ENCODE measurements around the gene MAML3.

MAML3 gene

DNA sequence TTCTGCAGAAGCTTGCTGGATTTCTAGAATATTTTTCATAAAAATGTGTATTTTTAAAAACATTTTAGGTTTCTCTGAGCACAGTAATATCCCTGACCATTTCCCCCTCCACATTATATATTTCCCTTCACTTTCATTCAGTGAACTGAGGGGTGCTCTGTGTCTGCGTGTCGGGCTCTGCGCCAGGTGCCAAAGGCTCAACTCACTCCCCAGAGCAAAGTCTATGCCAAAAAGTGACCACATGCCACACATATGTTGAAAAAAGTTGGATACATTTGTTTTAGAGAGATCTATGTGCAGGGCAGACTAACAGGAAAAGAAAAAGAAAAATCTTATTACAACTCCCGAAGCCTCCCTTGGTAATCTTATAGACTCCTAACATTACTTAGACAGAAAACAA is 254.6 kb downstream of the MAML3 start:
- Histone ChIP-seq H3K9me3 (ENCODE audit: control insufficient read depth, low read length) (no peaks in the 10 kb centered on the region), H3K4me1 (no peaks in the 10 kb centered on the region), H3K27ac (no peak overlapping the region), H2AFZ (no peak overlapping the region), H3K36me3 (ENCODE audit: control insufficient read depth, insufficient read depth, low read length) (no peaks in the 10 kb centered on the region), H3K4me3 (ENCODE audit: low read depth, low read length) (no peak overlapping the region), H3K79me2 (no peaks in the 10 kb centered on the region), H3K4me2 (ENCODE audit: low read length) (no peak overlapping the region), H3K9ac (no peak overlapping the region), H3K27me3 (ENCODE audit: control insufficient read depth, insufficient read depth, low read length) (no peaks in the 10 kb centered on the region)
- TF ChIP-seq, protein P1, sequence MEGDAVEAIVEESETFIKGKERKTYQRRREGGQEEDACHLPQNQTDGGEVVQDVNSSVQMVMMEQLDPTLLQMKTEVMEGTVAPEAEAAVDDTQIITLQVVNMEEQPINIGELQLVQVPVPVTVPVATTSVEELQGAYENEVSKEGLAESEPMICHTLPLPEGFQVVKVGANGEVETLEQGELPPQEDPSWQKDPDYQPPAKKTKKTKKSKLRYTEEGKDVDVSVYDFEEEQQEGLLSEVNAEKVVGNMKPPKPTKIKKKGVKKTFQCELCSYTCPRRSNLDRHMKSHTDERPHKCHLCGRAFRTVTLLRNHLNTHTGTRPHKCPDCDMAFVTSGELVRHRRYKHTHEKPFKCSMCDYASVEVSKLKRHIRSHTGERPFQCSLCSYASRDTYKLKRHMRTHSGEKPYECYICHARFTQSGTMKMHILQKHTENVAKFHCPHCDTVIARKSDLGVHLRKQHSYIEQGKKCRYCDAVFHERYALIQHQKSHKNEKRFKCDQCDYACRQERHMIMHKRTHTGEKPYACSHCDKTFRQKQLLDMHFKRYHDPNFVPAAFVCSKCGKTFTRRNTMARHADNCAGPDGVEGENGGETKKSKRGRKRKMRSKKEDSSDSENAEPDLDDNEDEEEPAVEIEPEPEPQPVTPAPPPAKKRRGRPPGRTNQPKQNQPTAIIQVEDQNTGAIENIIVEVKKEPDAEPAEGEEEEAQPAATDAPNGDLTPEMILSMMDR (IDR thresholded peaks at IDR 0.05), result no peak

DNA sequence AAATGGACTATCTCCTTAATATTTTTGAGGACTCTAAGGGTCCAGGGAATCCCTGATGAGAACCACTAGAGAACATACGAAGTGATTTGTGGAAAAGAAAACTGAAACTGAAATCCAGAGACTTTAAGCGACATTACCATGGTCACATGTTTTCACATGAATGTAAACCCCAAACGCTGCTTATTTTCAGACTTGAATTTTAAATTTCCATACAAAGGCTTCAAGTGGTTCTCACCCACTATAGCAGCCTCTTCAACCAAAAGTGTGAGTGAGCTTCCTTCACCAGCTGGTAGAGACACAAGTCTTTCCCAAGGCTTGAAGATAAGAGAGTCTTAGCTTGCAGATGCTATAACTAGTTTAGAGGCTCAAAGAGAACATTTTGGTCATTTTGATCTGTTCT is 255.7 kb downstream of the MAML3 start:
- Histone ChIP-seq H3K9ac (no peak overlapping the region), H3K27me3 (ENCODE audit: control insufficient read depth, insufficient read depth, low read length) (no peaks in the 10 kb centered on the region), H3K4me1 (no peaks in the 10 kb centered on the region), H2AFZ (no peak overlapping the region), H3K27ac (no peak overlapping the region), H3K9me3 (ENCODE audit: control insufficient read depth, low read length) (no peaks in the 10 kb centered on the region), H3K4me3 (ENCODE audit: low read depth, low read length) (no peak overlapping the region), H3K36me3 (ENCODE audit: control insufficient read depth, insufficient read depth, low read length) (no peaks in the 10 kb centered on the region), H3K4me2 (ENCODE audit: low read length) (no peak overlapping the region), H3K79me2 (no peaks in the 10 kb centered on the region)
- TF ChIP-seq, protein P1 (IDR thresholded peaks at IDR 0.05), result no peak

DNA sequence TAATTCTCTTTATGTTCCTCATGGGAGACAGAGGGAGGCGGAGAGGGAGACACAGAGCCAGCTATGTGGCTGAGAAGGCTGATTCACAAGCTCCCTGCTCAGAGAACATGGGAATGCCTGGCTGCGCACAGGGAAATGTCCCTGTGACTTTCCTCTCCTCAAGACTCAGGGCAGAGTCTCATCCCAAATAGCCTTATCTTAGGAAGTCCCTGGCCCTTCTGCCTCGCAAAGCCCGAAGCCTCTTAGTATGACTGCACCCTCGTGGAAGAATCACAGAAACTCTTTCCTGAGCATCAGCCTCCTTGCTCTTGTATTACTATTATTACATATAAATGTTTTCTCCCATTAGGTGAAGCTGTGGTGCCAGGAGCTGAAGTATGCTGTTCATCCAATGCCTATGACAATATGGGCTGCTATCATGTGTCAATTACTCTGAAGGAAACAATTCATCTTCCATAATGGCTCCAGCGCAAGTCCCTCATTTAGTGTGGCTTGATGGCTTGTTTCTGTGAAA is 257.8 kb downstream of the MAML3 start:
- no peak overlapping the region for H3K4me2 ChIP-seq (ENCODE audit: low read length)

DNA sequence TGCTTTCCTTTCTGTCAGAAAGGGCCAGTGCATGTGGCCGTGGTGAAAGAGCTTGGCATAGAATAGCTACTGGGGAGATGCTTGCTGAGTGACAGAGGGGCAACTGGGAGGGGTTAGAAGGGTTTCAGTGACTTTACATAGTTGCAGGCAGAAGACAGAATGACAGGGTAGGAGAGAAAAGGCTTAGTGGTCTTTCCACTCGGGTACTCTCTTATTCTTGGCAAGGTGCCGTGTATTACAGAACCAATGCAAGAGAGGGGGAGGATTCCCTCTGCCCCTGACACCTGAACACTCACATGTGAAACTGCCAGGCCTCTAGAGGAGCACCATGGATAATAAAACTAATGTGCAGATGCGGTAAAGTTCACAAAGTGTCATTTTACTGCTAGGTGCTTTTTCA is 260.2 kb downstream of the MAML3 start:
- no peak overlapping the region for H3K27ac ChIP-seq
- TF ChIP-seq, protein P1 (IDR thresholded peaks at IDR 0.05), result no peak

More for the DNA sequence above, 257.8 kb downstream of the MAML3 start:
- Histone ChIP-seq H2AFZ (no peak overlapping the region), H3K27me3 (ENCODE audit: control insufficient read depth, insufficient read depth, low read length) (no peaks in the 10 kb centered on the region), H3K9me3 (ENCODE audit: control insufficient read depth, low read length) (no peaks in the 10 kb centered on the region), H3K4me1 (no peaks in the 10 kb centered on the region), H3K4me3 (ENCODE audit: low read depth, low read length) (no peak overlapping the region), H3K79me2 (no peaks in the 10 kb centered on the region), H3K36me3 (ENCODE audit: control insufficient read depth, insufficient read depth, low read length) (no peaks in the 10 kb centered on the region), H3K9ac (no peak overlapping the region), H3K27ac (no peak overlapping the region)
- TF ChIP-seq, protein P1 (IDR thresholded peaks at IDR 0.05), result no peak

DNA sequence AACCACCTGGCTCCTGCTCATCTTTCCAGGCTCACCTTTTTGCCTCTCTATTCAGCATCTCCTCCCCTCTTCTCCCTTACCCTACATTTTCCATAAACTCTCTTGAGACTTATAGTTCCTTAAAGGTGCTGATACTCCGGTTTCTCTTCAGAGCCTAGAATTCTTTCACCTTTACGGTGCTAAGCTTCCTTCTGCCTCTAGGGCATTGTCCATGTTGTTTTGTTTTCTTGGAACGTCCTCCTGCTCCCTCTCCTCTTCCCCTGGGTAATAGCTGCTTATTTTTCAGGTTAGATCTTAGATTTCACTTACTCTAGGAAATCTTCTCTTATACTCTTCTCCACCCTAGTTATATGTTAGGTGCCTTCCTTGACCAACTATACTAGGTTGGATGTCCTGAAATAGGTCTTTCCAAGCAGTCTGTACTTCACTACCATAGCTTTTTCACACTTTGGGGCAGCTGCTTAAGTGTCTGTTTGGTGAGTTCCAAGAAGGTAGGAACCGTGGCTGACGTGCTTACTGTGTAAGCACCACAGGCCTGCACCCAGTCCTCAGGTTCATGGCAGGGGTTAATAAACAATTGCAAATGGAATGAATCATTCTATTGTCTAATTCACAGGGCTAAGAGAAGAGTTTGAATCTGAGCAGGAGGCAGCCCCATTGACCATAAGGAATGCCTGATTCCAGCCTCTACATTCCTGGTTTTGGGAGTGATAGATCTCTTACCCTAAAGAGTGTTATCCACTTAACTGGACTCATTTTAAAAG is 260.8 kb downstream of the MAML3 start:
- TF ChIP-seq, protein P1 (IDR thresholded peaks at IDR 0.05), result no peak

More for the DNA sequence above, 260.2 kb downstream of the MAML3 start:
- Histone ChIP-seq H3K9me3 (ENCODE audit: control insufficient read depth, low read length) (no peaks in the 10 kb centered on the region), H3K9ac (no peak overlapping the region), H3K27me3 (ENCODE audit: control insufficient read depth, insufficient read depth, low read length) (no peaks in the 10 kb centered on the region), H3K36me3 (ENCODE audit: control insufficient read depth, insufficient read depth, low read length) (no peaks in the 10 kb centered on the region), H3K4me1 (peaks cover 7% of the 10 kb centered on the region), H2AFZ (no peak overlapping the region), H3K79me2 (no peaks in the 10 kb centered on the region), H3K4me2 (ENCODE audit: low read length) (no peak overlapping the region), H3K4me3 (ENCODE audit: low read depth, low read length) (no peak overlapping the region)

More for the DNA sequence above, 260.8 kb downstream of the MAML3 start:
- no peak overlapping the region for H2AFZ ChIP-seq
- no peak overlapping the region for H3K4me3 ChIP-seq (ENCODE audit: low read depth, low read length)
- H3K9me3 ChIP-seq (ENCODE audit: control insufficient read depth, low read length), result no peaks in the 10 kb centered on the region
- H3K27me3 ChIP-seq (ENCODE audit: control insufficient read depth, insufficient read depth, low read length), result no peaks in the 10 kb centered on the region
- no peak overlapping the region for H3K9ac ChIP-seq
- H3K79me2 ChIP-seq, result no peaks in the 10 kb centered on the region
- no peak overlapping the region for H3K4me2 ChIP-seq (ENCODE audit: low read length)
- H3K27ac ChIP-seq, result no peak overlapping the region
- no peaks in the 10 kb centered on the region for H3K36me3 ChIP-seq (ENCODE audit: control insufficient read depth, insufficient read depth, low read length)
- peaks cover 9% of the 10 kb centered on the region for H3K4me1 ChIP-seq
